NCI-H1694 (cell line): ENCODE measurements around the gene UGT1A8.
"Not testable (repeated sequence)": the region's sequence is repeated elsewhere in the genome, so short reads cannot be mapped to it uniquely, and the experiment has no call there.

Experiments used
- DNase-seq: peaks from one replicate; lab custom pipeline; 2025; lab: John Stamatoyannopoulos, UW

Gene UGT1A8

GRCh38 chr2:233718552-233718951 lies 101.1 kb downstream of the UGT1A8 start, which contains the start of gene UGT1A4:
TSS of gene UGT1A4 (plus strand) at chr2:233718736. CDS start at chr2:233718821, 85 bp downstream.
- no peak for DNase-seq

- no peak for DNase-seq
Observed at GRCh38 chr2:233728723-233729301, 111.4 kb downstream of the UGT1A8 start, which contains the start of gene UGT1A3. TSS of gene UGT1A3 (plus strand) at chr2:233729042. CDS start at chr2:233729127, 85 bp downstream.

- not testable (repeated sequence) for DNase-seq
Observed at GRCh38 chr2:233736868-233737653, 119.6 kb downstream of the UGT1A8 start.

GRCh38 chr2:233740870-233741269 lies 123.4 kb downstream of the UGT1A8 start:
- DNase-seq, result no peak

GRCh38 chr2:233743464-233744259 lies 126.2 kb downstream of the UGT1A8 start:
- no peak for DNase-seq

- no peak for DNase-seq
Observed at GRCh38 chr2:233745073-233745755, 127.8 kb downstream of the UGT1A8 start.

GRCh38 chr2:233745838-233746237 lies 128.4 kb downstream of the UGT1A8 start:
- DNase-seq, result not testable (repeated sequence)

GRCh38 chr2:233746475-233747282 lies 129.2 kb downstream of the UGT1A8 start:
- DNase-seq, result no peak

- DNase-seq, result no peak
Observed at GRCh38 chr2:233747283-233747544, 129.8 kb downstream of the UGT1A8 start.

- DNase-seq, result not testable (repeated sequence)
Observed at GRCh38 chr2:233750689-233751088, 133.3 kb downstream of the UGT1A8 start.

- DNase-seq, result not testable (repeated sequence)
Observed at GRCh38 chr2:233751212-233752009, 134.0 kb downstream of the UGT1A8 start.

- no peak for DNase-seq
Observed at GRCh38 chr2:233754872-233755611, 137.6 kb downstream of the UGT1A8 start.

GRCh38 chr2:233756429-233757081 lies 139.1 kb downstream of the UGT1A8 start:
- DNase-seq, result no peak

- no peak for DNase-seq
Observed at GRCh38 chr2:233758141-233758540, 140.7 kb downstream of the UGT1A8 start.

- DNase-seq, result no peak
Observed at GRCh38 chr2:233758849-233759248, 141.4 kb downstream of the UGT1A8 start.

- no peak for DNase-seq
Observed at GRCh38 chr2:233760043-233760442, 142.6 kb downstream of the UGT1A8 start, which contains the start of gene UGT1A1. TSS of gene UGT1A1 (plus strand) at chr2:233760270. CDS start at chr2:233760288, 18 bp downstream.

- DNase-seq, result no peak
Observed at GRCh38 chr2:233761040-233761769, 143.8 kb downstream of the UGT1A8 start.

GRCh38 chr2:233764264-233764663 lies 146.8 kb downstream of the UGT1A8 start:
- DNase-seq, result no peak
